ACC112 (cell line): Measurements from ENCODE around the gene HACE1.
A peak's percentile ranks its signal among the peaks of the same experiment; 100 is the strongest.

Experiments used
- H2AFZ ChIP-seq: fragments of 200-600 bp; sonication (generic); one replicate; pipeline ENCODE4 v1.6.0; 2017; ENCODE audit warnings: antibody characterized with exemption, low read length; ENCODE audit not compliant: unreplicated experiment
- H3K27ac ChIP-seq: fragments of 200-600 bp; sonication (generic); 2 replicates; pipeline ENCODE4 v1.5.1; 2014; ENCODE audit warnings: low read depth, mild to moderate bottlenecking, antibody characterized with exemption, low read length, moderate library complexity
- H3K27me3 ChIP-seq: fragments of 200-600 bp; sonication (generic); 2 replicates; pipeline ENCODE4 v1.6.1; 2014; ENCODE audit warnings: mild to moderate bottlenecking, antibody characterized with exemption, low read length, moderate library complexity, mixed read lengths; ENCODE audit not compliant: insufficient read depth
- H3K36me3 ChIP-seq: fragments of 200-600 bp; sonication (generic); 2 replicates; pipeline ENCODE4 v1.6.1; 2016; ENCODE audit warnings: mild to moderate bottlenecking, antibody characterized with exemption, low read length, moderate library complexity, mixed read lengths; ENCODE audit not compliant: insufficient read depth
- H3K4me1 ChIP-seq: fragments of 200-600 bp; sonication (generic); one replicate; pipeline ENCODE4 v1.6.1; 2016; ENCODE audit warnings: low read length, mixed read lengths; ENCODE audit not compliant: insufficient read depth, unreplicated experiment, control insufficient read depth
- H3K4me3 ChIP-seq: fragments of 200-600 bp; sonication (generic); 2 replicates; pipeline ENCODE4 v1.5.1; 2014; ENCODE audit warnings: mild to moderate bottlenecking, low read depth, low read length
- H3K79me2 ChIP-seq: fragments of 200-600 bp; sonication (generic); one replicate; pipeline ENCODE4 v1.6.0; 2016; ENCODE audit warnings: low read length; ENCODE audit not compliant: control insufficient read depth, unreplicated experiment, insufficient read depth

HACE1 gene

DNA sequence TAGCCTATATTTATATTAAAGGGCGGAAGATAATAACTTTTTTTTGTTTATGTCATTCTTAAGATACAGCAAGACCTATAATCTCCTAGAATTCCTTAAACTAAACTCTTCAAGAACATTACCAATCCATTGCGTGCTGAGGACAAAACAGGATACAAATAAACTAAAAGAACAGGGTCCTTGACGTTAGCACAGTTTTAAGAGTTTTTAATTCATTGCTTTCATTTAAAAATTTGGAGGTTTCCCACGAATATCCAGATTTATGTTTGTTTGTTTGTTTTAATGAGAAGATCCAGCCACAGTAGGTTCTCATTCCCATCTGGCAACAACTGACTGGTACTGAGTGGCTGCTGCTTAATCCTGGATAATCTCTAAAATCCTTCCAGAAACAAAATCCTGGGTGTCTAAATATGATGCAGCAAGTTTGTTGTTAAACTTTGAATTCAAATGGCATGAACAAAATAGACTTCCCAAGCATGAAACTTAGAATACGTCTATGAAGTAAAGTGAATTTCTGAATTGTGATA lies 153.7 kb downstream of the HACE1 start:
- Histone ChIP-seq H3K79me2 (no peaks in the 10 kb centered on the region), H3K27ac (no peak overlapping the region), H3K4me3 (no peak overlapping the region), H3K36me3 (no peaks in the 10 kb centered on the region), H2AFZ (no peak overlapping the region), H3K4me1 (peaks cover 25% of the 10 kb centered on the region), H3K27me3 (no peaks in the 10 kb centered on the region)

DNA sequence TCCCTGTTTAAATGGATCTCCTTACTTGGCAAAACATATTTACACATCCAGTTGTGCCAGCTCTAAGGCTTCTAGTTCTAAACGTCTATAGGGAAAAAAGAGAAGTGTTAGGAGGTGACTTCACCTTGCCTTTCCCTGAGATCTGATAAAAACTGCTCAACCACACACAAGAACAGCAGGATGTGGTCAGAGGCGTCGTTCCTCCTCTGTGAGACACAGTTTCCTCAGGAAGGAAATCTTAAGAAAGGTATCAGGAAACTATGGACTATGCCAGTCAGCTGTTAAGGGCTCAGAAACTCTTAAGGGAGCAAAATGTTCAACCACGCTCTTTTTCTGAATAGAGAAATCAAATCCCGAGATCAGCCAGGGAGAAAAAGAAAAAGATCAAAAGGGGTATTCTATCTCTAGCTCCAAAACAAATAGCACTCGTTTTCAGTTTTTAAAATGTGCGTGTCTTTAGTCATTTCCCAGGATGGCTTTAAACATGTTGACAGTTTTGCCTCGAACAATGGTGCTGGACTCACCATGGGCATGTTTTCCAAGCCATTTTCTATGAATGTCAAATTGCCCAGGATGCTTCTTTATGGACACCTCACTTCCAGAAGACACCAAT lies 154.5 kb downstream of the HACE1 start:
- Histone ChIP-seq H3K27ac (peak overlapping the region; percentile 38), H3K79me2 (no peaks in the 10 kb centered on the region), H3K36me3 (no peaks in the 10 kb centered on the region), H3K27me3 (no peaks in the 10 kb centered on the region), H2AFZ (peak overlapping the region; percentile 15), H3K4me3 (no peak overlapping the region), H3K4me1 (peaks cover 18% of the 10 kb centered on the region)

- H2AFZ ChIP-seq = no peak overlapping the region
- H3K4me1 ChIP-seq = peaks cover 15% of the 10 kb centered on the region
- H3K27ac ChIP-seq = no peak overlapping the region
- no peaks in the 10 kb centered on the region for H3K36me3 ChIP-seq
- H3K79me2 ChIP-seq = no peaks in the 10 kb centered on the region
- no peak overlapping the region for H3K4me3 ChIP-seq
- H3K27me3 ChIP-seq = no peaks in the 10 kb centered on the region
These were observed 155.5 kb downstream of the HACE1 start for GRCh38 chr6:104704191-104704590.

GRCh38 chr6:104702126-104702841 lies 157.4 kb downstream of the HACE1 start:
- H3K27ac ChIP-seq = no peak overlapping the region
- no peaks in the 10 kb centered on the region for H3K27me3 ChIP-seq
- no peaks in the 10 kb centered on the region for H3K79me2 ChIP-seq
- H3K4me1 ChIP-seq = peaks cover 15% of the 10 kb centered on the region
- H3K36me3 ChIP-seq = no peaks in the 10 kb centered on the region
- H2AFZ ChIP-seq = no peak overlapping the region
- H3K4me3 ChIP-seq = no peak overlapping the region

- Histone ChIP-seq H2AFZ (no peak overlapping the region), H3K36me3 (no peaks in the 10 kb centered on the region), H3K27ac (no peak overlapping the region)
These were observed 159.1 kb downstream of the HACE1 start for GRCh38 chr6:104700371-104701185.

DNA sequence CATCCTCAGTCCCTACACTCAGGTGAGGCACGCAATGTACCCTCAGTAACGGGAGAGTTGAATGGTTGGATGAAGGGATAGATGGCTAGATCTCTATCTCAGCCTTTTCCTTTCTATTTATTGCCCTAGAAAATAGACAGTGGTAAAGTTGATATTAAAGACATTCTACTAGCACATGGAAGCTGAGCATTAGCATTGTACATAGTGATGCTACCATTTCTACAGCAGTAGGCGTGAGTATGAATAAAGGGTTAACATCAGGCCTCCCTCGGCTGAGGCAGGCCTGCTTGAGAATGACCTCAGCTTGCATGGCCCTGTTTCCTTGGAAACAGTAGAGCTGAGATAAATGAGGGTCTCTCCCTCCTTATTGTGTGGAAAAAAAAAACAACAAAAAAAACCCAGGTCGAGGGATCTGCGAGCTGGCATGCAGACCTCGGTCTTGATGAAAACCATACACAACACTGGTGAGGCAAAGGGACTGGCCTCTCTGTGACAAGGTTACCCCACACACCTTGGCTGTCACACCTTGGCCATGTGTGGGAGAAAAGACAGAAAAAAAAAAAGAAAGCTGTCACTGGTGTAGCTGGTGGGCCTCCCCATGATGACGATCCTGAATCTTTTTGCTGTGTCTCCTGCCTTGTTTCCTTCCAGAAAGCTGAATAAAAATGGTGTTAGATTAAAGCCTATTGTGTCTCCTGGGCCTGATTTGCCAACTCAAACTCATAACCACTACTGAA lies 160.0 kb downstream of the HACE1 start:
- Histone ChIP-seq H3K36me3 (no peaks in the 10 kb centered on the region), H3K79me2 (no peaks in the 10 kb centered on the region), H3K4me3 (no peak overlapping the region), H2AFZ (no peak overlapping the region), H3K4me1 (peaks cover 6% of the 10 kb centered on the region), H3K27ac (no peak overlapping the region), H3K27me3 (no peaks in the 10 kb centered on the region)

More at GRCh38 chr6:104700371-104701185, 159.1 kb downstream of the HACE1 start:
- Histone ChIP-seq H3K4me3 (no peak overlapping the region), H3K4me1 (peaks cover 14% of the 10 kb centered on the region), H3K27me3 (no peaks in the 10 kb centered on the region), H3K79me2 (no peaks in the 10 kb centered on the region)

DNA sequence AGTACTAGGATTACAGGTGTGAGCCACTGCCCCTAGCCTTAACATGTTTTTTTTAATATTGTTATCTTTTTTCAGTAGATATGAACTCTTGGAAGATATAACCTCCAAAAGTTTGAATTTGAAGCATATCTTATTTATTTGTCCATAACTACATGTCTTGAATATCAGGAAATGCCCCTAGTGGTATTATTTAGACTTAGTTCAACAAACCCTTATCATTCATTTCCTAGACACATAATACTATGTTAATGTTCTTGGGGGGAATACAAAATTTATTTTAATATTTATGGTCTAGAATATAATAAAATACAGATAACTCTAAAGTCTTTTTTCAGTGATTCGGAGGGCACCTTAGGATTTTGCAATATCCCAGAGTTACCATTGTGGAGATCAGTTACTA lies 160.7 kb downstream of the HACE1 start:
- Histone ChIP-seq H3K27ac (no peak overlapping the region), H3K4me3 (no peak overlapping the region), H3K36me3 (no peaks in the 10 kb centered on the region), H3K4me1 (no peaks in the 10 kb centered on the region), H2AFZ (no peak overlapping the region), H3K27me3 (no peaks in the 10 kb centered on the region), H3K79me2 (no peaks in the 10 kb centered on the region)

DNA sequence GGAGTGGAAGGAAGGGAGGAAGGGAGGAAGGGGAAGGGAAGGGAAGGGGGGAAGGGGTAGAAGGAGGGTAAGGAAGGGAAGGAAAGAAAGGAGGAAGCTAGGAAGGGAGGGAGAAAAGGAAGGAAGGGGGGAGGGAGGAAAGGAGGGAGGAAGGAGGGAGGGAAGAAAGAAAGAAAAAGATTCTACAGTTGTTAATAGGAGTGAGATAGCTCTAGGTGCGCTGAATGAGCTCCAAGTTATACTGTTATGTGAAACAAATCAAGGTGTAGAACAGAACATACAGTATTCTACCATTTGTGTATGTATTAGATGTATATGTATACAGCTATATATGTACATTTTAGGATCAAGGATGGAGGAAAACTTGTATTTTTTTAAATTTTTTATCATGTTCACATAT lies 167.7 kb downstream of the HACE1 start:
- Histone ChIP-seq H3K27ac (no peak overlapping the region), H3K4me1 (no peaks in the 10 kb centered on the region), H3K79me2 (no peaks in the 10 kb centered on the region), H3K27me3 (no peaks in the 10 kb centered on the region), H3K36me3 (no peaks in the 10 kb centered on the region), H2AFZ (no peak overlapping the region), H3K4me3 (no peak overlapping the region)

DNA sequence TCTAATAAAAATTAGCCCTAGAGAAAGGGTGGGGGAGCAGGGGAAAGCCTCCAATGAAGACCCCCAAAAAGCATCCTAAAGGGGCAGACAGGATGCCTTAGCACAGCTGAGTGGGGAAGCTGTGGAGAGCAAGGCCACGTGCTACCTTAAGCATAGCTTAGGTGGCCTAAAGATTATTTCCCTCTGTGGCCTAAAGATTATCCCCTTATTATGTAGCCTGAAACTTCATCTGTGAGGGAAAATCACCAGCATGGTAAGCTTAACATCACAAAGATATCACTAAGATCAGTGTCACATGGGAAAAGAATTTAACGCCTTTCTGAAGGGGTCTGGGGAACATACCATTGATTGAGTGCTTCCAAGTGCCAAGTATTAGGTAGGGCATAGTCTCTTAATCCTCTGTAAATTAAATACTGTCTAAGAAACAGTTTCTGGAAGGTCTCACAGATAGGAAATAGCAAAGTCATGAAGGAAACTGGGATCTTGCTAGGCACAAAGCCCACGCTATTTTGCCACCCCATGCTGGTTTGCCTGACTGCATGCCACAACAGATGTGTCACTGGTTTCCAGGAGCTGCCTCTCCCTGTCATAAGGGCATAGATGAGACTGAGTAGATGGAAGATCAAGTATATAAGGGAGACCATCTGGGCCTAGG lies 170.0 kb downstream of the HACE1 start:
- Histone ChIP-seq H3K79me2 (no peaks in the 10 kb centered on the region), H3K4me1 (no peaks in the 10 kb centered on the region), H3K36me3 (no peaks in the 10 kb centered on the region), H3K27me3 (no peaks in the 10 kb centered on the region), H3K4me3 (no peak overlapping the region), H3K27ac (no peak overlapping the region), H2AFZ (no peak overlapping the region)
